Lower lobe of right lung (tissue), 2 donors: ENCODE results near the gene HDGFL2. TPM values are rescaled to one million over a fixed set of nuclear protein-coding genes. Genes with fewer than 3 reads are reported as not detected.

Experiments
- ATAC-seq, 2 donors: fragments of 200-7000 bp; cut with Tn5 transposase; one replicate each; pipeline ENCODE4 v1.9.1; 2020 to 2022; ENCODE audit warnings: mild to moderate bottlenecking in 2 of 2, moderate library complexity in 2 of 2
- DNase-seq: peaks from one replicate; pipeline ENCODE4 v3.0.0-alpha.2; 2020
- H3K27ac ChIP-seq: fragments of 200-600 bp; one replicate; pipeline ENCODE4 v1.8.0; 2022
- H3K27me3 ChIP-seq: fragments of 200-600 bp; one replicate; pipeline ENCODE4 v1.8.0; 2022; ENCODE audit warnings: low read depth
- H3K36me3 ChIP-seq: fragments of 200-600 bp; one replicate; pipeline ENCODE4 v1.8.0; 2022; ENCODE audit warnings: mild to moderate bottlenecking
- H3K4me1 ChIP-seq: fragments of 200-600 bp; one replicate; pipeline ENCODE4 v1.8.0; 2022
- H3K4me3 ChIP-seq: fragments of 200-600 bp; one replicate; pipeline ENCODE4 v1.8.0; 2022; ENCODE audit warnings: mild to moderate bottlenecking
- H3K9me3 ChIP-seq: fragments of 200-600 bp; one replicate; pipeline ENCODE4 v1.8.0; 2022
- CTCF ChIP-seq: fragments of 200-600 bp; IDR thresholded peaks from one replicate; pipeline ENCODE4 v1.8.0; 2022; ENCODE audit warnings: antibody characterized with exemption, mild to moderate bottlenecking
- intact Hi-C: fragments of 100-400 bp; cut with DNase I; formaldehyde crosslinking; loops from one replicate; pipeline ENCODE4 v1.11.0; 2022
- total RNA-seq: library from RNA; stranded (reverse); fragmentation: NEBNext Ultra II Directional; extraction: Animal tissue kit (Norgen Biotek cat#: 25700); gene quantifications from one replicate; pipeline ENCODE4 v1.2.1, GENCODE V29; 2021
- donor health status: DM: no; HTN: yes; CAD: no; lungs with severe emphysema.

The HDGFL2 gene
- total RNA-seq, 1 donor from 2014 or later: 29.4 TPM

- H3K36me3 ChIP-seq: peaks cover 77% of the 10 kb centered on the region
- DNase-seq (no peak), ATAC-seq (no peak)
- no peaks in the 10 kb centered on the region for H3K4me1 ChIP-seq
- intact Hi-C loops: no loop called here
- no peaks in the 10 kb centered on the region for H3K27me3 ChIP-seq
- no peaks in the 10 kb centered on the region for H3K9me3 ChIP-seq
- H3K27ac ChIP-seq: no peak overlapping the region
- no peak overlapping the region for H3K4me3 ChIP-seq
- TF ChIP-seq CTCF: no peak
Measured at GRCh38 chr19:4500841-4501591, 28.9 kb downstream of the HDGFL2 start.

GRCh38 chr19:4501691-4502090 is 29.6 kb downstream of the HDGFL2 start:
- Histone ChIP-seq H3K36me3 (peaks cover 71% of the 10 kb centered on the region), H3K4me1 (no peaks in the 10 kb centered on the region), H3K9me3 (no peaks in the 10 kb centered on the region), H3K4me3 (no peak overlapping the region), H3K27me3 (no peaks in the 10 kb centered on the region), H3K27ac (no peak overlapping the region)
- DNase-seq (no peak), ATAC-seq (no peak)
- intact Hi-C loops: no loop called here
- TF ChIP-seq CTCF: no peak

GRCh38 chr19:4502282-4503131 is 30.4 kb downstream of the HDGFL2 start:
- Histone ChIP-seq H3K36me3 (peaks cover 62% of the 10 kb centered on the region), H3K27me3 (no peaks in the 10 kb centered on the region), H3K4me1 (no peaks in the 10 kb centered on the region), H3K27ac (no peak overlapping the region), H3K9me3 (no peaks in the 10 kb centered on the region), H3K4me3 (no peak overlapping the region)
- ATAC-seq (no peak), DNase-seq (no peak)
- TF ChIP-seq CTCF: no peak
- intact Hi-C loops: no loop called here

- Histone ChIP-seq H3K27ac (no peak overlapping the region), H3K4me3 (no peak overlapping the region), H3K36me3 (peaks cover 55% of the 10 kb centered on the region), H3K9me3 (no peaks in the 10 kb centered on the region), H3K27me3 (no peaks in the 10 kb centered on the region), H3K4me1 (no peaks in the 10 kb centered on the region)
- ATAC-seq (no peak), DNase-seq (no peak)
- TF ChIP-seq CTCF: no peak
- intact Hi-C loops: no loop called here
Measured at GRCh38 chr19:4503132-4503824, 31.2 kb downstream of the HDGFL2 start.

- Histone ChIP-seq H3K27me3 (no peaks in the 10 kb centered on the region), H3K4me1 (no peaks in the 10 kb centered on the region), H3K9me3 (no peaks in the 10 kb centered on the region), H3K4me3 (no peak overlapping the region), H3K36me3 (peaks cover 50% of the 10 kb centered on the region), H3K27ac (no peak overlapping the region)
- DNase-seq (no peak), ATAC-seq (no peak)
- intact Hi-C loops: no loop called here
- TF ChIP-seq CTCF: no peak
Measured at GRCh38 chr19:4503825-4504170, 31.7 kb downstream of the HDGFL2 start.
